IPS-18c (cell line): Measurements from ENCODE around the gene DHX8.

ENCODE experiments used
- H3K4me3 ChIP-seq: 2 replicates; pipeline ENCODE4 v1.7.0; 2013; ENCODE audit warnings: low read depth, mild to moderate bottlenecking, low read length, moderate library complexity; ENCODE audit not compliant: insufficient read depth
- H3K9me3 ChIP-seq: one replicate; pipeline ENCODE4 v1.6.1; 2013; ENCODE audit warnings: mild to moderate bottlenecking, low read length, moderate library complexity; ENCODE audit not compliant: control insufficient read depth, insufficient read depth

Gene DHX8

GRCh38 chr17:43532581-43532980 lies 48.8 kb downstream of the DHX8 start:
- Histone ChIP-seq H3K9me3 (no peaks in the 10 kb centered on the region), H3K4me3 (no peak overlapping the region)

- H3K9me3 ChIP-seq = no peaks in the 10 kb centered on the region
- no peak overlapping the region for H3K4me3 ChIP-seq
Measured at GRCh38 chr17:43533699-43534098, 49.9 kb downstream of the DHX8 start.

GRCh38 chr17:43534909-43535308 lies 51.1 kb downstream of the DHX8 start:
- Histone ChIP-seq H3K9me3 (no peaks in the 10 kb centered on the region), H3K4me3 (no peak overlapping the region)

GRCh38 chr17:43536236-43536992 lies 52.6 kb downstream of the DHX8 start:
- Histone ChIP-seq H3K4me3 (no peak overlapping the region), H3K9me3 (no peaks in the 10 kb centered on the region)

- no peaks in the 10 kb centered on the region for H3K9me3 ChIP-seq
- peak overlapping the region; percentile 15 for H3K4me3 ChIP-seq
Measured at GRCh38 chr17:43540821-43541674, 57.3 kb downstream of the DHX8 start.

- peak overlapping the region; percentile 29 for H3K4me3 ChIP-seq
- H3K9me3 ChIP-seq = no peaks in the 10 kb centered on the region
Measured at GRCh38 chr17:43542859-43543258, 59.1 kb downstream of the DHX8 start.

- Histone ChIP-seq H3K9me3 (no peaks in the 10 kb centered on the region), H3K4me3 (peak overlapping the region; percentile 74)
Measured at GRCh38 chr17:43543300-43543699, 59.5 kb downstream of the DHX8 start.

GRCh38 chr17:43543771-43544575 lies 60.2 kb downstream of the DHX8 start:
- H3K4me3 ChIP-seq = peak overlapping the region; percentile 74

GRCh38 chr17:43545383-43545632 lies 61.5 kb downstream of the DHX8 start:
- Histone ChIP-seq H3K9me3 (no peaks in the 10 kb centered on the region), H3K4me3 (peak overlapping the region; percentile 74)

More at GRCh38 chr17:43543771-43544575, 60.2 kb downstream of the DHX8 start:
- H3K9me3 ChIP-seq = no peaks in the 10 kb centered on the region

GRCh38 chr17:43546319-43547188 lies 62.8 kb downstream of the DHX8 start, which contains the start of gene ETV4:
ETV4 (minus strand) TSS chr17:43546340; CDS start chr17:43545617, 723 bp downstream.
- no peaks in the 10 kb centered on the region for H3K9me3 ChIP-seq
- peak within 1 kb of the TSS; percentile 74 for H3K4me3 ChIP-seq

- Histone ChIP-seq H3K4me3 (no peak overlapping the region), H3K9me3 (no peaks in the 10 kb centered on the region)
Measured at GRCh38 chr17:43547189-43547550, 63.4 kb downstream of the DHX8 start.

GRCh38 chr17:43547659-43548256 lies 64.0 kb downstream of the DHX8 start:
- H3K9me3 ChIP-seq = no peaks in the 10 kb centered on the region
- H3K4me3 ChIP-seq = no peak overlapping the region

- no peak overlapping the region for H3K4me3 ChIP-seq
- H3K9me3 ChIP-seq = no peaks in the 10 kb centered on the region
Measured at GRCh38 chr17:43548689-43549379, 65.1 kb downstream of the DHX8 start.

- Histone ChIP-seq H3K9me3 (no peaks in the 10 kb centered on the region), H3K4me3 (no peak overlapping the region)
Measured at GRCh38 chr17:43549496-43549895, 65.7 kb downstream of the DHX8 start.

GRCh38 chr17:43550754-43551153 lies 67.0 kb downstream of the DHX8 start:
- H3K4me3 ChIP-seq = no peak overlapping the region
- H3K9me3 ChIP-seq = no peaks in the 10 kb centered on the region

- no peaks in the 10 kb centered on the region for H3K9me3 ChIP-seq
- H3K4me3 ChIP-seq = no peak overlapping the region
Measured at GRCh38 chr17:43552229-43552837, 68.6 kb downstream of the DHX8 start.
